Thyroid gland (tissue), 4 donors: ENCODE data around the gene C1QC.

Experiments
- CTCF ChIP-seq, 6 experiments: fragments of 200-600 bp in 3 of 6; fragments of 450-650 bp in 3 of 6; sonication (generic) in 3 of 6; IDR thresholded peaks; one replicate each; pipeline ENCODE4 v1.5.1; 2016 to 2019; ENCODE audit warnings: antibody characterized with exemption in 6 of 6, mild to moderate bottlenecking in 2 of 6, inconsistent platforms in 1 of 6, moderate library complexity in 1 of 6
- POLR2A ChIP-seq, 2 donors: fragments of 450-650 bp; IDR thresholded peaks; one replicate each; pipeline ENCODE4 v1.6.1; 2017; ENCODE audit warnings: antibody characterized with exemption in 2 of 2, mild to moderate bottlenecking in 2 of 2, moderate library complexity in 1 of 2

- TF ChIP-seq CTCF (IDR thresholded peaks at IDR 0.05), result no peak
- no peak for TF ChIP-seq POLR2A (IDR thresholded peaks at IDR 0.05)
These were observed 24.2 kb upstream of the C1QC start for GRCh38 chr1:22619252-22619651.
